ENCODE measurements around the gene GPR55. TPM values are rescaled to one million over a fixed set of nuclear protein-coding genes. Genes with fewer than 3 reads are reported as not detected.

The GPR55 gene
- polyA plus RNA-seq, 1 donor (not counting 4 experiments of a cell fraction or from before 2014, with no cell fraction given) = not detected

GRCh38 chr2:230930928-230931555 lies 6.0 kb upstream of the GPR55 start:
- Histone ChIP-seq H3K27ac (ENCODE audit: control insufficient read depth, insufficient read depth, low read length) (no peak overlapping the region), H3K9me1 (ENCODE audit: control insufficient read depth, extremely low read depth, insufficient read depth, low read length) (no peaks in the 10 kb centered on the region), H3K4me3 (ENCODE audit: control insufficient read depth in 2 of 3, extremely low read depth in 1 of 3, insufficient read depth in 2 of 3, low read depth in 1 of 3, low read length in 3 of 3) (no peak overlapping the region), H3K9ac (ENCODE audit: control insufficient read depth, extremely low read depth, insufficient read depth, low read length) (no peak overlapping the region), H2AFZ (ENCODE audit: control insufficient read depth, low read length) (no peak overlapping the region), H3K36me3 (ENCODE audit: control insufficient read depth in 2 of 2, extremely low read depth in 1 of 2, insufficient read depth in 2 of 2, low read length in 2 of 2) (no peaks in the 10 kb centered on the region), H3K9me3 (ENCODE audit: control insufficient read depth, low read depth, low read length) (no peaks in the 10 kb centered on the region), H3K4me1 (ENCODE audit: control insufficient read depth, extremely low read depth, insufficient read depth, low read length) (no peaks in the 10 kb centered on the region), H3K27me3 (ENCODE audit: control insufficient read depth, extremely low read depth, insufficient read depth, low read length) (peaks cover 3% of the 10 kb centered on the region), H4K20me1 (ENCODE audit: control insufficient read depth, extremely low read depth, insufficient read depth, low read length) (no peaks in the 10 kb centered on the region), H3K79me2 (ENCODE audit: control insufficient read depth, insufficient read depth, low read length) (no peaks in the 10 kb centered on the region), H3K4me2 (ENCODE audit: control insufficient read depth, extremely low read depth, insufficient read depth, low read depth, low read length) (no peak overlapping the region)
- dilution Hi-C loops (cut with MboI; ENCODE audit: extremely low pct_ligation_motif_present, low sequenced_read_pairs) = no loop called here
- FAIRE-seq (no peak), DNase-seq (ENCODE audit: low read depth, low spot score) (no peak)
- TF ChIP-seq EZH2 (IDR thresholded peaks at IDR 0.05; ENCODE audit: low read length) (no peak), CTCF (optimal IDR thresholded peaks at IDR 0.05 in 1 of 3, IDR thresholded peaks at IDR 0.05 in 1 of 3, conservative IDR thresholded peaks at IDR 0.05 in 1 of 3; ENCODE audit: extremely low read depth in 1 of 3, insufficient read depth in 2 of 3, low read length in 3 of 3) (no peak)

GRCh38 chr2:230930149-230930780 lies 5.2 kb upstream of the GPR55 start:
- DNase-seq (ENCODE audit: low read depth, low spot score) (no peak), FAIRE-seq (no peak)
- Histone ChIP-seq H3K79me2 (ENCODE audit: control insufficient read depth, insufficient read depth, low read length) (no peaks in the 10 kb centered on the region), H3K9ac (ENCODE audit: control insufficient read depth, extremely low read depth, insufficient read depth, low read length) (no peak overlapping the region), H2AFZ (ENCODE audit: control insufficient read depth, low read length) (no peak overlapping the region), H3K36me3 (ENCODE audit: control insufficient read depth in 2 of 2, extremely low read depth in 1 of 2, insufficient read depth in 2 of 2, low read length in 2 of 2) (no peaks in the 10 kb centered on the region), H3K27ac (ENCODE audit: control insufficient read depth, insufficient read depth, low read length) (no peak overlapping the region), H3K9me3 (ENCODE audit: control insufficient read depth, low read depth, low read length) (no peaks in the 10 kb centered on the region), H3K4me3 (ENCODE audit: control insufficient read depth in 2 of 3, extremely low read depth in 1 of 3, insufficient read depth in 2 of 3, low read depth in 1 of 3, low read length in 3 of 3) (no peak overlapping the region), H3K4me2 (ENCODE audit: control insufficient read depth, extremely low read depth, insufficient read depth, low read depth, low read length) (no peak overlapping the region), H3K9me1 (ENCODE audit: control insufficient read depth, extremely low read depth, insufficient read depth, low read length) (no peaks in the 10 kb centered on the region), H3K4me1 (ENCODE audit: control insufficient read depth, extremely low read depth, insufficient read depth, low read length) (peaks cover 5% of the 10 kb centered on the region), H4K20me1 (ENCODE audit: control insufficient read depth, extremely low read depth, insufficient read depth, low read length) (no peaks in the 10 kb centered on the region), H3K27me3 (ENCODE audit: control insufficient read depth, extremely low read depth, insufficient read depth, low read length) (peaks cover 3% of the 10 kb centered on the region)
- no peak for TF ChIP-seq EZH2 (IDR thresholded peaks at IDR 0.05; ENCODE audit: low read length)
- no peak for TF ChIP-seq CTCF (optimal IDR thresholded peaks at IDR 0.05 in 1 of 3, IDR thresholded peaks at IDR 0.05 in 1 of 3, conservative IDR thresholded peaks at IDR 0.05 in 1 of 3; ENCODE audit: extremely low read depth in 1 of 3, insufficient read depth in 2 of 3, low read length in 3 of 3)
- dilution Hi-C loops (cut with MboI; ENCODE audit: extremely low pct_ligation_motif_present, low sequenced_read_pairs) = no loop called here
